Adrenal gland (tissue), 12 donors: ENCODE data around the gene UGT2B10. TPM values are rescaled to one million over a fixed set of nuclear protein-coding genes. Genes with fewer than 3 reads are reported as not detected.

ENCODE experiments used
- DNase-seq, 7 donors: peaks; one replicate each; pipeline ENCODE4 v3.0.0-alpha.2; 2019 to 2020
- H3K27ac ChIP-seq, 5 donors: fragments of 200-600 bp; sonication (generic) in 4 of 5; 1 replicate in 3 of 5; 2 replicates in 2 of 5; pipeline versions ENCODE4 v1.5.1 to v1.8.0; 2016 to 2020; ENCODE audit warnings: mild to moderate bottlenecking in 1 of 5
- H3K27me3 ChIP-seq: fragments of 200-600 bp; 2 replicates; pipeline ENCODE4 v1.8.0; 2021
- H3K36me3 ChIP-seq, 2 donors: fragments of 200-600 bp; replicated peaks in 1 of 2; 1 replicate in 1 of 2; 2 replicates in 1 of 2; pipeline versions ENCODE4 v1.5.1 to v1.8.0; 2018 to 2022
- H3K4me1 ChIP-seq, 2 donors: fragments of 200-600 bp; replicated peaks in 1 of 2; 1 replicate in 1 of 2; 2 replicates in 1 of 2; pipeline versions ENCODE4 v1.5.1 to v1.8.0; 2018 to 2021
- H3K4me3 ChIP-seq, 4 donors: fragments of 200-600 bp; sonication (generic) in 3 of 4; one replicate each; pipeline ENCODE4 v1.5.1; 2016 to 2018
- H3K9me3 ChIP-seq, 3 donors: fragments of 200-600 bp; sonication (generic) in 1 of 3; replicated peaks in 1 of 3; 1 replicate in 2 of 3; 2 replicates in 1 of 3; pipeline versions ENCODE4 v1.5.1 to v1.8.0; 2016 to 2021
- CTCF ChIP-seq, 6 experiments: fragments of 450-650 bp in 4 of 6; fragments of 200-600 bp in 2 of 6; sonication (generic) in 1 of 6; IDR thresholded peaks; 1 replicate in 5 of 6; 2 replicates in 1 of 6; pipeline versions ENCODE4 v1.5.1 to v1.8.0; 2016 to 2021; ENCODE audit warnings: antibody characterized with exemption in 6 of 6, mild to moderate bottlenecking in 2 of 6, moderate library complexity in 1 of 6
- POLR2A ChIP-seq, 2 donors: fragments of 450-650 bp; IDR thresholded peaks; one replicate each; pipeline ENCODE4 v1.6.1; 2017; ENCODE audit warnings: antibody characterized with exemption in 2 of 2, mild to moderate bottlenecking in 2 of 2, moderate library complexity in 1 of 2
- WGBS, 4 donors: extraction: QIAGEN DNeasy Blood & Tissue Kit in 2 of 4; methylation state at CpG; one replicate each; pipeline versions ENCODE4 v1.1.5 to v1.1.7; 2013 to 2017; 5-methylcytosine and 5-hydroxymethylcytosine counted together
- intact Hi-C, 2 donors: fragments of 100-400 bp; cut with DNase I; formaldehyde crosslinking; loops; one replicate each; pipeline versions ENCODE4 v1.14.1 to v1.15.0; 2022 to 2023
- polyA plus RNA-seq, 3 donors: library from polyadenylated mRNA; stranded (reverse); fragments of 200-250 nt in 2 of 3; fragments of 350-450 nt in 1 of 3; fragmentation: Illumina TruSeq in 1 of 3; extraction: RNeasy Lipid Tissue Mini Kit (QIAGEN cat#74804) in 1 of 3; gene quantifications; one replicate each; pipeline ENCODE4 v1.2.3, GENCODE V29; 2013 to 2014
- total RNA-seq, 9 donors: library from RNA; depleted of rRNA in 4 of 9; stranded (reverse); fragments of >200 nt in 4 of 9; fragments of 120-200 nt in 1 of 9; fragmentation: NEBNext Ultra II Directional in 1 of 9; extraction: Animal tissue kit (Norgen Biotek cat#: 25700) in 1 of 9; gene quantifications; one replicate each; pipeline versions ENCODE4 v1.1.0 to v1.2.4, GENCODE V29; 2013 to 2023
- donor health status: healthy with polysubstance abuse.
- donor health status: Bipolar disorder and iron deficiency.
- donor health status: DM: yes; HTN: yes; CAD: no.
- donor health status: DM: no; HTN: no; CAD: no.
- donor health status: DM: no; HTN: no; CAD: no.
- donor health status: DM: yes; HTN: yes; CAD: no.

Gene UGT2B10
- total and polyA plus RNA-seq, 12 donors, result 0.15 to 0.22 TPM; not detected in 10

- Histone ChIP-seq H3K9me3 (no peaks in the 10 kb centered on the region), H3K4me3 (no peak overlapping the region), H3K36me3 (no peaks in the 10 kb centered on the region), H3K4me1 (no peaks in the 10 kb centered on the region), H3K27me3 (no peaks in the 10 kb centered on the region), H3K27ac (no peak overlapping the region)
- no peak for TF ChIP-seq POLR2A (IDR thresholded peaks at IDR 0.05)
- no peak for TF ChIP-seq CTCF (IDR thresholded peaks at IDR 0.05)
- no peak for DNase-seq
- intact Hi-C loops, result no loop called here
Measured at GRCh38 chr4:68858039-68858438, 42.2 kb downstream of the UGT2B10 start.

GRCh38 chr4:68859655-68860054, 43.9 kb downstream of the UGT2B10 start:
- intact Hi-C loops, result no loop called here
- Histone ChIP-seq H3K27ac (no peak overlapping the region), H3K27me3 (no peaks in the 10 kb centered on the region), H3K9me3 (no peaks in the 10 kb centered on the region), H3K4me1 (no peaks in the 10 kb centered on the region), H3K4me3 (no peak overlapping the region), H3K36me3 (no peaks in the 10 kb centered on the region)
- DNase-seq, result no peak
- WGBS, 4 donors, result 56 to 90% (median 67%) methylated on average over 1 of the region's 1 CpG
- TF ChIP-seq POLR2A (IDR thresholded peaks at IDR 0.05) (no peak), CTCF (IDR thresholded peaks at IDR 0.05) (no peak)

- no peaks in the 10 kb centered on the region for H3K9me3 ChIP-seq
- no peaks in the 10 kb centered on the region for H3K27me3 ChIP-seq
- DNase-seq, result no peak
- no peaks in the 10 kb centered on the region for H3K4me1 ChIP-seq
- no peaks in the 10 kb centered on the region for H3K36me3 ChIP-seq
- TF ChIP-seq CTCF (IDR thresholded peaks at IDR 0.05), result no peak
- TF ChIP-seq POLR2A (IDR thresholded peaks at IDR 0.05), result no peak
- intact Hi-C loops, result no loop called here
- H3K27ac ChIP-seq, result no peak overlapping the region
- no peak overlapping the region for H3K4me3 ChIP-seq
Measured at GRCh38 chr4:68861057-68861456, 45.3 kb downstream of the UGT2B10 start.

GRCh38 chr4:68864438-68865187, 48.8 kb downstream of the UGT2B10 start:
- TF ChIP-seq POLR2A (IDR thresholded peaks at IDR 0.05) (no peak), CTCF (IDR thresholded peaks at IDR 0.05) (no peak)

More at GRCh38 chr4:68864438-68865187, 48.8 kb downstream of the UGT2B10 start:
- H3K27ac ChIP-seq, result no peak overlapping the region
- H3K4me1 ChIP-seq, result no peaks in the 10 kb centered on the region
- no peak for DNase-seq
- H3K9me3 ChIP-seq, result no peaks in the 10 kb centered on the region
- WGBS, 4 donors, result 67 to 84% (median 74%) methylated on average over 6 of the region's 6 CpGs
- H3K4me3 ChIP-seq, result no peak overlapping the region
- H3K36me3 ChIP-seq, result no peaks in the 10 kb centered on the region
- no peaks in the 10 kb centered on the region for H3K27me3 ChIP-seq
- intact Hi-C loops, result no loop called here
